OCI-LY7 (cell line): ENCODE results near the gene ACP7. TPM values are rescaled to one million over a fixed set of nuclear protein-coding genes. Genes with fewer than 3 reads are reported as not detected.
"Not testable (repeated sequence)": the region's sequence is repeated elsewhere in the genome, so short reads cannot be mapped to it uniquely, and the experiment has no call there.

Experiments used
- BruUV-seq: library from RNA; stranded (reverse); fragments of 400-500 nt; replicated peaks from 2 replicates; lab custom pipeline; 2021; lab: Mats Ljungman, UMichigan
- CTCF ChIA-PET: fragments of 300-600 bp; sonication (Branson Sonifier 250); formaldehyde crosslinking; loops from one replicate; lab custom pipeline; 2022; ENCODE audit warnings: antibody characterized with exemption; ENCODE audit not compliant: unreplicated experiment; lab: Charles Lee
- POLR2A ChIA-PET: fragments of 300-600 bp; sonication (Branson Sonifier 250); formaldehyde crosslinking; loops from one replicate; lab custom pipeline; 2022; ENCODE audit warnings: antibody characterized with exemption; lab: Charles Lee
- DNase-seq: peaks from one replicate; pipeline ENCODE4 v3.0.0-alpha.2; 2015; ENCODE audit warnings: low spot score
- H2AFZ ChIP-seq: fragments of 200-600 bp; sonication (generic), shearing (Covaris generic); 2 replicates; pipeline ENCODE4 v1.6.1; 2014; ENCODE audit warnings: mild to moderate bottlenecking, antibody characterized with exemption, low read length, moderate library complexity
- H3K27ac ChIP-seq: fragments of 200-600 bp; sonication (generic); 2 replicates; pipeline ENCODE4 v1.5.1; 2014; ENCODE audit warnings: mixed run types, low read depth, mild to moderate bottlenecking, moderate library complexity, low read length, inconsistent platforms; ENCODE audit not compliant: poor library complexity, severe bottlenecking
- H3K36me3 ChIP-seq: fragments of 200-600 bp; sonication (generic); 2 replicates; pipeline ENCODE4 v1.6.1; 2014; ENCODE audit warnings: mild to moderate bottlenecking, antibody characterized with exemption, low read length, moderate library complexity, mixed read lengths; ENCODE audit not compliant: insufficient read depth
- H3K4me1 ChIP-seq: fragments of 200-600 bp; sonication (generic); 2 replicates; pipeline ENCODE4 v1.5.1; 2014; ENCODE audit warnings: mild to moderate bottlenecking, low read length; ENCODE audit not compliant: insufficient read depth, poor library complexity, severe bottlenecking
- H3K4me2 ChIP-seq: fragments of 200-600 bp; sonication (generic); 2 replicates; pipeline ENCODE4 v1.6.1; 2014; ENCODE audit warnings: mild to moderate bottlenecking, low read length
- H3K4me3 ChIP-seq: fragments of 200-600 bp; sonication (generic); 2 replicates; pipeline ENCODE4 v1.5.1; 2014; ENCODE audit warnings: mild to moderate bottlenecking, low read depth, low read length; ENCODE audit not compliant: poor library complexity, severe bottlenecking
- H3K79me2 ChIP-seq: fragments of 200-600 bp; sonication (generic); 2 replicates; pipeline ENCODE4 v1.6.1; 2016; ENCODE audit warnings: low read depth, mild to moderate bottlenecking, low read length, moderate library complexity, mixed read lengths; ENCODE audit not compliant: insufficient read depth
- H3K9me2 ChIP-seq: fragments of 200-600 bp; sonication (generic); 2 replicates; pipeline ENCODE4 v1.6.1; 2016; ENCODE audit warnings: mild to moderate bottlenecking, low read length, mixed read lengths; ENCODE audit not compliant: insufficient read depth
- H3K9me3 ChIP-seq: fragments of 200-600 bp; sonication (generic); 2 replicates; pipeline ENCODE4 v1.6.1; 2014; ENCODE audit warnings: mild to moderate bottlenecking, mixed run types, low read length, mixed read lengths
- H4K20me1 ChIP-seq: fragments of 200-600 bp; sonication (generic); 2 replicates; pipeline ENCODE4 v1.6.1; 2014; ENCODE audit warnings: mild to moderate bottlenecking, antibody characterized with exemption, low read length, moderate library complexity, mixed read lengths; ENCODE audit not compliant: insufficient read depth
- CTCF ChIP-seq: fragments of 200-600 bp; sonication (generic); conservative IDR thresholded peaks from 2 replicates; pipeline ENCODE4 v1.5.1; 2014; ENCODE audit warnings: mild to moderate bottlenecking, antibody characterized with exemption, low read length, moderate library complexity, mixed read lengths
- EZH2phosphoT487 ChIP-seq: fragments of 200-600 bp; sonication (generic); IDR thresholded peaks from 2 replicates; pipeline ENCODE4 v1.6.1; 2018; ENCODE audit warnings: low read depth, borderline replicate concordance, mild to moderate bottlenecking, mixed run types, antibody characterized with exemption, low read length, moderate library complexity, mixed read lengths
- intact Hi-C: fragments of 100-400 bp; cut with micrococcal nuclease; formaldehyde crosslinking; loops from one replicate; pipeline ENCODE4 v1.10.0; 2022; ENCODE audit not compliant: unreplicated experiment
- total RNA-seq, 2 experiments: library from RNA; depleted of rRNA in 1 of 2; stranded (reverse); fragments of >200 nt in 1 of 2; shearing (Covaris generic) in 1 of 2; gene quantifications; 2 replicates each; pipeline ENCODE4 v1.2.3, GENCODE V29; 2014 to 2022

The ACP7 gene
- total RNA-seq, 2 experiments from 2014 or later: not detected

DNA sequence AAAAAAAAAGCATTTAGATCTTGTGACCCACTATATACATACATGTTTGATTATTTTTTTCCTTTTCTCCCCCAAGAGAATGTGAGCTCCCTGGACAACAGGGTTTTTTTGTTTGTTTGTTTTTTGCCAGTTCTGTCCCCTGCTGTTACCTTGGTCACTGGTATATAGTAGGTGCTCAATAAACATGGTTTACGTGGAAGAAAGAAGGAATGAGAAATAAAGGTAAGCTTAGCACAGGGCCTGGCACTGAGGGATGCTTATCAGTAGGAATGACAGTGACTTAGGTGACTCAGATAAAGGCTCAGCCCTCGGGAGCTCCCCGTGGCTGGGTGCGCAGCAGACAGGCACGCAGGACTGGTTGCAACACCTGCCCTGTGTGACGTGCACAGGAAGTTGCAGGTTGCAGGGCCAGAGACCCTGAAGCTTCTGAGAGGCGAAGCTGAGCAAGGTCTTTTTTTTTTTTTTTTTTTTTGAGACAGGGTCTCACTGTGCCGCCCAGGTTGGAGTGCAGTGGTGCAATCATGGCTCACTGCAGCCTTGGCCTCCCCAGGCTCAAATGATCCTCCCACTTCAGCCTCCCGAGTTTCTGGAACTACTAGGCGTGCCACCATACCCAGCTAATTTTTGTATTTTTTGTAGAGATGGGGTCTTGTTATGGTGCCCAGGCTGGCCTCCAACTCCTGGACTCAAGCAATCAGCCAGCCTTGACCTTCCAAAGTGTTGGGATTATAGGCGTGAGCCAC is 31.1 kb downstream of the ACP7 start:
- TF ChIP-seq CTCF: no peak
- no peak for TF ChIP-seq EZH2phosphoT487
- Histone ChIP-seq H4K20me1 (no peaks in the 10 kb centered on the region), H3K36me3 (no peaks in the 10 kb centered on the region), H3K4me3 (no peak overlapping the region), H3K9me3 (no peaks in the 10 kb centered on the region), H3K79me2 (no peaks in the 10 kb centered on the region), H3K4me2 (no peak overlapping the region), H3K4me1 (no peaks in the 10 kb centered on the region), H2AFZ (no peak overlapping the region), H3K27ac (no peak overlapping the region), H3K9me2 (no peaks in the 10 kb centered on the region)
- DNase-seq: no peak
- no TSS peak for BruUV-seq
- ChIA-PET CTCF (no interaction called here), POLR2A (no interaction called here)
- intact Hi-C loops: no loop called here

- H3K9me2 ChIP-seq, BruUV-seq, H3K4me1 ChIP-seq, CTCF ChIA-PET, H4K20me1 ChIP-seq, intact Hi-C loops, POLR2A ChIA-PET, H3K79me2 ChIP-seq, H3K27ac ChIP-seq, H3K9me3 ChIP-seq, DNase-seq, H3K4me3 ChIP-seq, H3K4me2 ChIP-seq, H2AFZ ChIP-seq, H3K36me3 ChIP-seq: not testable (repeated sequence)
Measured at GRCh38 chr19:39117023-39117422, 32.9 kb downstream of the ACP7 start.

DNA sequence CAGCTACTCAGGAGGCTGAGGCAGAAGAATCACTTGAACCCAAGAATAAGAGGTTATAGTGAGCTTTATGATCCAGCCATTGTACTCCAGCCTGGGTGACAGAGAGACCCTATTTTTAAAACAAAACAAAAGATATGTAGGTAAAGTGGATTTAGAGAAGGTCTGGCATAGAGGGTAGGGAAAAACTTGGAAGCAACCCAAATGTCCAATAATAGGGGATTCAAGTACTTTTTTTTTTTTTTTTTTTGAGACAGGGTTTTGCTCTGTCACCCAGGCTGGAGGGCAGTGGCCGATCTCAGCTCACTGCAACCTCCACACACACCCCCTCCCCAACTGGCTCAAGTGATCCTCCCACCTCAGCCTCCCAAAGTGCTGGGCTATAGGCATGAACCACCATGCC is 35.7 kb downstream of the ACP7 start:
- no peaks in the 10 kb centered on the region for H3K36me3 ChIP-seq
- no peaks in the 10 kb centered on the region for H3K9me3 ChIP-seq
- CTCF ChIA-PET: no interaction called here
- intact Hi-C loops: loop anchor here (10.0 kb wide), 1 partner anchor 415 kb away; the partner anchor contains the start of gene EID2B
- no peaks in the 10 kb centered on the region for H3K9me2 ChIP-seq
- no peak for DNase-seq
- no peaks in the 10 kb centered on the region for H4K20me1 ChIP-seq
- H3K79me2 ChIP-seq: no peaks in the 10 kb centered on the region
- TF ChIP-seq EZH2phosphoT487: no peak
- TF ChIP-seq CTCF: no peak
- peaks cover 3% of the 10 kb centered on the region for H3K4me1 ChIP-seq
- no peak overlapping the region for H3K27ac ChIP-seq
- no peak overlapping the region for H2AFZ ChIP-seq
- H3K4me3 ChIP-seq: no peak overlapping the region
- POLR2A ChIA-PET: interaction anchor here (0.7 kb wide), 1 partner anchor 208 kb away, joined by 5 read pairs; no protein-coding TSS in a partner anchor
- BruUV-seq: no TSS peak
- H3K4me2 ChIP-seq: no peak overlapping the region
